ENCODE data around the gene YWHAH.

Gene YWHAH

GRCh38 chr22:31943978-31944699 is at the start of gene YWHAH:
Gene YWHAH (plus strand): TSS chr22:31944535. CDS start chr22:31944734, 199 bp downstream.
- DNase-seq = peak; percentile 88 to 95 (median 90)

GRCh38 chr22:31895411-31896123 is 48.8 kb upstream of the YWHAH start:
- DNase-seq = no peak

GRCh38 chr22:31896472-31896871 is 47.9 kb upstream of the YWHAH start:
- DNase-seq = no peak

- no peak for DNase-seq
Observed at GRCh38 chr22:31897842-31898805, 46.2 kb upstream of the YWHAH start.

- no peak for DNase-seq
Observed at GRCh38 chr22:31898926-31899325, 45.4 kb upstream of the YWHAH start.

GRCh38 chr22:31899669-31900068 is 44.7 kb upstream of the YWHAH start:
- DNase-seq = no peak

GRCh38 chr22:31901388-31902137 is 42.8 kb upstream of the YWHAH start:
- DNase-seq = no peak

GRCh38 chr22:31904651-31905050 is 39.7 kb upstream of the YWHAH start:
- DNase-seq = no peak

GRCh38 chr22:31905356-31905755 is 39.0 kb upstream of the YWHAH start:
- no peak for DNase-seq

- no peak for DNase-seq
Observed at GRCh38 chr22:31906086-31906485, 38.2 kb upstream of the YWHAH start.

- no peak for DNase-seq
Observed at GRCh38 chr22:31906569-31906968, 37.8 kb upstream of the YWHAH start.

GRCh38 chr22:31909977-31910376 is 34.4 kb upstream of the YWHAH start:
- DNase-seq = no peak

- no peak for DNase-seq
Observed at GRCh38 chr22:31911565-31912406, 32.5 kb upstream of the YWHAH start.

- DNase-seq = no peak
Observed at GRCh38 chr22:31912407-31912743, 32.0 kb upstream of the YWHAH start.

GRCh38 chr22:31915586-31915985 is 28.7 kb upstream of the YWHAH start:
- DNase-seq = no peak

GRCh38 chr22:31917227-31917921 is 27.0 kb upstream of the YWHAH start:
- no peak for DNase-seq

- DNase-seq = no peak
Observed at GRCh38 chr22:31919730-31920129, 24.6 kb upstream of the YWHAH start.

GRCh38 chr22:31920306-31920705 is 24.0 kb upstream of the YWHAH start:
- DNase-seq = no peak

- no peak for DNase-seq
Observed at GRCh38 chr22:31921106-31921505, 23.2 kb upstream of the YWHAH start.

- DNase-seq = peak in 1 of 3 experiments; percentile 39
Observed at GRCh38 chr22:31922534-31922933, 21.8 kb upstream of the YWHAH start.

GRCh38 chr22:31923136-31923535 is 21.2 kb upstream of the YWHAH start:
- DNase-seq = no peak

Measured in NCI-H1417 (cell line).